Kidney (tissue), 14 donors: ENCODE measurements around the gene PARVG. TPM values are rescaled to one million over a fixed set of nuclear protein-coding genes. Genes with fewer than 3 reads are reported as not detected.

Source experiments
- DNase-seq, 5 donors: peaks; one replicate each; pipeline ENCODE4 v3.0.0-alpha.2; 2013 to 2020
- FAIRE-seq: peaks from 2 replicates; lab custom pipeline; 2012; peaks lifted over from hg19 to GRCh38; lab: Jason Lieb, UNC
- H3K27ac ChIP-seq, 2 donors: one replicate each; pipeline ENCODE4 v1.7.0; 2013; ENCODE audit warnings: low read depth in 2 of 2, low read length in 2 of 2, inconsistent platforms in 1 of 2
- H3K27me3 ChIP-seq: one replicate; pipeline ENCODE4 v1.7.1; 2013; ENCODE audit warnings: low read length, inconsistent platforms; ENCODE audit not compliant: control insufficient read depth, insufficient read depth
- H3K36me3 ChIP-seq, 3 donors: one replicate each; pipeline versions ENCODE4 v1.7.0 to v1.7.1; 2013; ENCODE audit warnings: low read length in 3 of 3, control low read depth in 1 of 3, inconsistent platforms in 1 of 3; ENCODE audit not compliant: insufficient read depth in 3 of 3, control insufficient read depth in 2 of 3
- H3K4me1 ChIP-seq, 3 donors: one replicate each; pipeline versions ENCODE4 v1.7.0 to v1.7.1; 2013; ENCODE audit warnings: low read length in 3 of 3, inconsistent platforms in 1 of 3, low read depth in 1 of 3; ENCODE audit not compliant: control insufficient read depth in 2 of 3, insufficient read depth in 2 of 3
- H3K4me3 ChIP-seq, 3 donors: one replicate each; pipeline versions ENCODE4 v1.7.0 to v1.8.1; 2013; ENCODE audit warnings: low read length in 3 of 3, control low read depth in 1 of 3, inconsistent platforms in 1 of 3
- H3K9ac ChIP-seq, 3 donors: one replicate each; pipeline versions ENCODE4 v1.7.0 to v1.7.1; 2013; ENCODE audit warnings: low read length in 3 of 3, control low read depth in 1 of 3, inconsistent platforms in 1 of 3
- H3K9me3 ChIP-seq, 3 donors: one replicate each; pipeline versions ENCODE4 v1.7.0 to v1.7.1; 2013; ENCODE audit warnings: low read length in 3 of 3, control low read depth in 1 of 3, inconsistent platforms in 1 of 3; ENCODE audit not compliant: control insufficient read depth in 2 of 3, insufficient read depth in 1 of 3
- CTCF ChIP-seq: IDR thresholded peaks from 3 replicates; pipeline ENCODE4 v1.5.1; 2012; ENCODE audit warnings: mild to moderate bottlenecking, moderate library complexity, borderline replicate concordance; ENCODE audit not compliant: insufficient read depth; ENCODE audit errors: extremely low read depth
- intact Hi-C: fragments of 100-400 bp; cut with DNase I; formaldehyde crosslinking; loops from one replicate; pipeline ENCODE4 v1.11.1; 2022
- polyA plus RNA-seq: library from polyadenylated mRNA; stranded (reverse); fragments of 350-450 nt; fragmentation: Illumina TruSeq; extraction: RNeasy Lipid Tissue Mini Kit (QIAGEN cat#74804); gene quantifications from one replicate; pipeline ENCODE4 v1.2.3, GENCODE V29; 2014; ENCODE audit warnings: low read depth, low replicate concordance; ENCODE audit not compliant: insufficient read depth
- total RNA-seq: library from RNA; stranded (reverse); fragmentation: NEBNext Ultra II Directional; extraction: Animal tissue kit (Norgen Biotek cat#: 25700); gene quantifications from one replicate; pipeline ENCODE4 v1.2.1, GENCODE V29; 2021
- donor health status: control.
- donor health status: control.
- donor health status: control.
- donor health status: control.
- donor health status: control.
- donor health status: DM: yes; HTN: yes; CAD: no.
- donor health status: Normal renal cell carcinoma (clear cell type).

The PARVG gene
- total and polyA plus RNA-seq, 2 donors from 2014 or later, result 2.5 to 20.9 TPM

- Histone ChIP-seq H3K27ac (no peak overlapping the region), H3K4me1 (no peaks in the 10 kb centered on the region), H3K9me3 (no peaks in the 10 kb centered on the region), H3K4me3 (no peak overlapping the region), H3K27me3 (no peaks in the 10 kb centered on the region), H3K9ac (no peak overlapping the region), H3K36me3 (no peaks in the 10 kb centered on the region)
- no peak for TF ChIP-seq CTCF
- DNase-seq, result peak in 1 of 5 donors; percentile 42
- intact Hi-C loops, result no loop called here
- FAIRE-seq, result no peak
Measured at GRCh38 chr22:44200451-44200850, 19.7 kb downstream of the PARVG start.

GRCh38 chr22:44200855-44201550, 20.3 kb downstream of the PARVG start:
- Histone ChIP-seq H3K4me1 (no peaks in the 10 kb centered on the region), H3K9ac (no peak overlapping the region), H3K36me3 (no peaks in the 10 kb centered on the region), H3K4me3 (no peak overlapping the region), H3K9me3 (no peaks in the 10 kb centered on the region), H3K27me3 (no peaks in the 10 kb centered on the region), H3K27ac (no peak overlapping the region)
- no peak for TF ChIP-seq CTCF
- intact Hi-C loops, result no loop called here
- FAIRE-seq (no peak), DNase-seq (peak in 2 of 5 donors; percentile 29 to 63)

DNA sequence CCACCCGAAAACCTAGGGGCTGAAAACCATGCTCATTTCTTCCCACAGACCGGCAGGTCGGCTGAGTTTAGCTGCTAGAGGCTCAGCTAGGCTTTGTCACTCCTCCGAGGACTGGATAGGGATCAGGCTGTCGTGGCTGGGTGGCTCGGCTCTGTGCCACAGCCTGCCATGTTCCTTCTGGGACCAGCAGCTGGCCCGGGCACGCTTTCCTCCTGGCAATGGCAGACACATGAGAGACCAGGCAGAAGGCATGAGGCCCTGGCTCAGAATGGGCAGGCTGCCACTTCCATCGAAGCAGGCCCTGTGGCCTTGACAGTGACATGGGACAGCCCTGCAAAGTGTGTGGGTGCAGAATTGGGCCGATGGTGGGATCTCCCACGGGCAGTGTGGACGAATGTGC, 20.9 kb downstream of the PARVG start:
- no peak overlapping the region for H3K27ac ChIP-seq
- no peak for FAIRE-seq
- TF ChIP-seq CTCF, result no peak
- intact Hi-C loops, result no loop called here
- no peak overlapping the region for H3K9ac ChIP-seq
- H3K36me3 ChIP-seq, result no peaks in the 10 kb centered on the region
- H3K4me1 ChIP-seq, result no peaks in the 10 kb centered on the region
- H3K4me3 ChIP-seq, result no peak overlapping the region
- H3K27me3 ChIP-seq, result no peaks in the 10 kb centered on the region
- no peaks in the 10 kb centered on the region for H3K9me3 ChIP-seq
- peak in 1 of 5 donors; percentile 56 for DNase-seq
